Measurements from ENCODE around the gene MLEC. TPM values are rescaled to one million over a fixed set of nuclear protein-coding genes. Genes with fewer than 3 reads are reported as not detected.

The MLEC gene
- polyA plus RNA-seq, 2 of the 4 experiments (the other 2 are of a cell fraction) = 89.1 to 117 TPM

- TF ChIP-seq MYC (IDR thresholded peaks at IDR 0.05; ENCODE audit: borderline replicate concordance, low read length) = no peak
- TF ChIP-seq USF2 (IDR thresholded peaks at IDR 0.05) = no peak
- no peak for TF ChIP-seq ZC3H11A (IDR thresholded peaks at IDR 0.05)
- no peak for TF ChIP-seq GATA3 (IDR thresholded peaks at IDR 0.05; ENCODE audit: borderline replicate concordance)
- no peak for TF ChIP-seq RAD21 (conservative IDR thresholded peaks at IDR 0.05 in 1 of 2, IDR thresholded peaks at IDR 0.05 in 1 of 2)
- TF ChIP-seq HMGXB4 (CRISPR knock-in tag; IDR thresholded peaks at IDR 0.05; ENCODE audit: borderline replicate concordance) = no peak
- TF ChIP-seq CHD2 (IDR thresholded peaks at IDR 0.05; ENCODE audit: low read length, partially characterized antibody) = no peak
- no peak for TF ChIP-seq RNF2 (IDR thresholded peaks at IDR 0.05; ENCODE audit: borderline replicate concordance, low read depth)
- no peak for TF ChIP-seq EHMT2 (IDR thresholded peaks at IDR 0.05; ENCODE audit: low read depth)
- no peak for TF ChIP-seq HES2 (IDR thresholded peaks at IDR 0.05)
- TF ChIP-seq E2F6 (IDR thresholded peaks at IDR 0.05; ENCODE audit: borderline replicate concordance, low read depth) = no peak
These were observed 38.3 kb downstream of the MLEC start (continued) for GRCh38 chr12:120725151-120725658.

GRCh38 chr12:120725659-120726509, 38.9 kb downstream of the MLEC start, which contains the start of gene ACADS:
ACADS (plus strand) TSS chr12:120725826; CDS start chr12:120725886, 60 bp downstream.
- 19% methylated on average over 34 of the region's 66 CpGs for WGBS (ENCODE audit: missing lambda C conversion rate)
- Histone ChIP-seq H3K27ac (peak within 1 kb of the TSS; percentile 78 to 89), H3K4me3 (peak within 1 kb of the TSS; percentile 61), H3K4me2 (peak within 1 kb of the TSS; percentile 79), H3K4me1 (peaks cover 5% of the 10 kb centered on the region), H3K9me3 (no peaks in the 10 kb centered on the region)
- ChIA-PET POLR2A (interaction anchor here (0.7 kb wide), 1 partner anchor 12 kb away, joined by 3 read pairs; no protein-coding TSS in a partner anchor), CTCF (interaction anchor here (0.8 to 1.0 kb wide), 4 partner anchors 12 to 284 kb away, joined by 3 read pairs; partner anchors contain the start of gene POP5)
- ATAC-seq (peak; percentile 97 to 99), DNase-seq (ENCODE audit: low read depth in 1 of 2, low spot score in 1 of 2) (peak; percentile 84 to 96), FAIRE-seq (no peak)
- TF ChIP-seq KDM1A (IDR thresholded peaks at IDR 0.05; ENCODE audit: low read depth) (no peak), GATA3 (IDR thresholded peaks at IDR 0.05; ENCODE audit: borderline replicate concordance) (no peak), MAX (IDR thresholded peaks at IDR 0.05) (peak; percentile 71), JUN (IDR thresholded peaks at IDR 0.05) (peak; percentile 46 to 53; a peak in 2 of 5 replicates), PHF8 (IDR thresholded peaks at IDR 0.05; ENCODE audit: borderline replicate concordance, low read depth) (peak; percentile 32; the same call in 1 of the 2 replicates), NR3C1 (IDR thresholded peaks at IDR 0.05) (no peak), POLR2A (IDR thresholded peaks at IDR 0.05; ENCODE audit: low read length) (peak; percentile 64), SMC3 (IDR thresholded peaks at IDR 0.05) (0 out of 3 replicates have a peak, but pooled peaks have one; percentile 8)

- POLR2A ChIA-PET = no interaction called here
- 91% methylated on average over 9 of the region's 9 CpGs for WGBS (ENCODE audit: missing lambda C conversion rate)
- peak overlapping the region; percentile 79 for H3K4me2 ChIP-seq
- no peak for TF ChIP-seq NR3C1 (IDR thresholded peaks at IDR 0.05)
- TF ChIP-seq NPAS2 (CRISPR knock-in tag; IDR thresholded peaks at IDR 0.05; ENCODE audit: borderline replicate concordance) = no peak
- TF ChIP-seq HOXB13 (CRISPR knock-in tag; IDR thresholded peaks at IDR 0.05; ENCODE audit: low read depth) = no peak
- TF ChIP-seq PBX3 (IDR thresholded peaks at IDR 0.05) = no peak
- TF ChIP-seq EP300 (IDR thresholded peaks at IDR 0.05) = no peak
- no peak for TF ChIP-seq HOXB5 (CRISPR knock-in tag; IDR thresholded peaks at IDR 0.05)
- no peak for TF ChIP-seq HES2 (IDR thresholded peaks at IDR 0.05)
- TF ChIP-seq CBX8 (IDR thresholded peaks at IDR 0.05) = no peak
- TF ChIP-seq KDM5A (IDR thresholded peaks at IDR 0.05) = no peak
- no peak for TF ChIP-seq ELK1 (IDR thresholded peaks at IDR 0.05; ENCODE audit: low read depth, low read length)
These were observed 39.5 kb downstream of the MLEC start for GRCh38 chr12:120726510-120726793.

More at GRCh38 chr12:120726510-120726793, 39.5 kb downstream of the MLEC start:
- FAIRE-seq (no peak), DNase-seq (ENCODE audit: low read depth in 1 of 2, low spot score in 1 of 2) (no peak), ATAC-seq (no peak)
- H3K4me3 ChIP-seq = peak overlapping the region; percentile 61; the same call in 2 of the 3 replicates
- peaks cover 4% of the 10 kb centered on the region for H3K4me1 ChIP-seq
- CTCF ChIA-PET = interaction anchor here (0.6 kb wide), 1 partner anchor 23 kb away, joined by 3 read pairs; no protein-coding TSS in a partner anchor
- peak overlapping the region in 1 of 2 experiments; percentile 89; a peak in 3 of 6 replicates for H3K27ac ChIP-seq
- no peaks in the 10 kb centered on the region for H3K9me3 ChIP-seq
